Cardiac muscle cell (in vitro differentiated cells and primary cell): ENCODE data around the gene C9. TPM values are rescaled to one million over a fixed set of nuclear protein-coding genes. Genes with fewer than 3 reads are reported as not detected.

ENCODE experiments used
- DNase-seq, 2 donors: peaks; one replicate each; pipeline versions ENCODE4 v3.0.0 to v3.0.0-alpha.2; 2010 to 2017; ENCODE audit warnings: low read depth in 1 of 2, low spot score in 1 of 2
- H3K27ac ChIP-seq: fragments of 200-600 bp; sonication (generic); 2 replicates; pipeline ENCODE4 v1.5.1; 2016
- H3K27me3 ChIP-seq: fragments of 200-600 bp; sonication (generic); 2 replicates; pipeline ENCODE4 v1.6.0; 2016; ENCODE audit warnings: control low read depth
- H3K36me3 ChIP-seq: fragments of 200-600 bp; sonication (generic); 2 replicates; pipeline ENCODE4 v1.5.1; 2016; ENCODE audit warnings: control low read depth
- H3K4me1 ChIP-seq: fragments of 200-600 bp; sonication (generic); 2 replicates; pipeline ENCODE4 v1.8.1; 2017; ENCODE audit warnings: low read depth, mild to moderate bottlenecking, mixed run types
- H3K4me3 ChIP-seq: fragments of 200-600 bp; sonication (generic); 2 replicates; pipeline ENCODE4 v1.5.1; 2016; ENCODE audit warnings: mild to moderate bottlenecking
- H3K9me3 ChIP-seq: fragments of 200-600 bp; sonication (generic); 2 replicates; pipeline ENCODE4 v1.5.1; 2017; ENCODE audit warnings: low read depth, mild to moderate bottlenecking, control low read depth
- polyA plus RNA-seq: library from polyadenylated mRNA; unstranded; fragments of >200 nt; fragmentation: Nextera tagmentation; extraction: Ambion mirVana; gene quantifications from 2 replicates; pipeline ENCODE4 v1.2.1, GENCODE V29; 2016
- total RNA-seq: library from RNA; depleted of rRNA; stranded (reverse); fragments of >200 nt; gene quantifications from 2 replicates; pipeline ENCODE4 v1.2.3, GENCODE V29; 2016
- TF ChIP-seq, protein P1 (sequence below): IDR thresholded peaks from 2 replicates; pipeline ENCODE4 v1.5.1; 2012; ENCODE audit warnings: low read depth, mild to moderate bottlenecking, low read length

Gene C9
- total and polyA plus RNA-seq, 2 experiments from 2014 or later: not detected

- Histone ChIP-seq H3K4me3 (no peak overlapping the region), H3K36me3 (no peaks in the 10 kb centered on the region), H3K27me3 (no peaks in the 10 kb centered on the region), H3K4me1 (no peaks in the 10 kb centered on the region), H3K27ac (no peak overlapping the region), H3K9me3 (no peaks in the 10 kb centered on the region)
- TF ChIP-seq, protein P1, sequence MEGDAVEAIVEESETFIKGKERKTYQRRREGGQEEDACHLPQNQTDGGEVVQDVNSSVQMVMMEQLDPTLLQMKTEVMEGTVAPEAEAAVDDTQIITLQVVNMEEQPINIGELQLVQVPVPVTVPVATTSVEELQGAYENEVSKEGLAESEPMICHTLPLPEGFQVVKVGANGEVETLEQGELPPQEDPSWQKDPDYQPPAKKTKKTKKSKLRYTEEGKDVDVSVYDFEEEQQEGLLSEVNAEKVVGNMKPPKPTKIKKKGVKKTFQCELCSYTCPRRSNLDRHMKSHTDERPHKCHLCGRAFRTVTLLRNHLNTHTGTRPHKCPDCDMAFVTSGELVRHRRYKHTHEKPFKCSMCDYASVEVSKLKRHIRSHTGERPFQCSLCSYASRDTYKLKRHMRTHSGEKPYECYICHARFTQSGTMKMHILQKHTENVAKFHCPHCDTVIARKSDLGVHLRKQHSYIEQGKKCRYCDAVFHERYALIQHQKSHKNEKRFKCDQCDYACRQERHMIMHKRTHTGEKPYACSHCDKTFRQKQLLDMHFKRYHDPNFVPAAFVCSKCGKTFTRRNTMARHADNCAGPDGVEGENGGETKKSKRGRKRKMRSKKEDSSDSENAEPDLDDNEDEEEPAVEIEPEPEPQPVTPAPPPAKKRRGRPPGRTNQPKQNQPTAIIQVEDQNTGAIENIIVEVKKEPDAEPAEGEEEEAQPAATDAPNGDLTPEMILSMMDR: no peak
- no peak for DNase-seq
Observed at GRCh38 chr5:39355324-39355723, 9.0 kb downstream of the C9 start.

DNA sequence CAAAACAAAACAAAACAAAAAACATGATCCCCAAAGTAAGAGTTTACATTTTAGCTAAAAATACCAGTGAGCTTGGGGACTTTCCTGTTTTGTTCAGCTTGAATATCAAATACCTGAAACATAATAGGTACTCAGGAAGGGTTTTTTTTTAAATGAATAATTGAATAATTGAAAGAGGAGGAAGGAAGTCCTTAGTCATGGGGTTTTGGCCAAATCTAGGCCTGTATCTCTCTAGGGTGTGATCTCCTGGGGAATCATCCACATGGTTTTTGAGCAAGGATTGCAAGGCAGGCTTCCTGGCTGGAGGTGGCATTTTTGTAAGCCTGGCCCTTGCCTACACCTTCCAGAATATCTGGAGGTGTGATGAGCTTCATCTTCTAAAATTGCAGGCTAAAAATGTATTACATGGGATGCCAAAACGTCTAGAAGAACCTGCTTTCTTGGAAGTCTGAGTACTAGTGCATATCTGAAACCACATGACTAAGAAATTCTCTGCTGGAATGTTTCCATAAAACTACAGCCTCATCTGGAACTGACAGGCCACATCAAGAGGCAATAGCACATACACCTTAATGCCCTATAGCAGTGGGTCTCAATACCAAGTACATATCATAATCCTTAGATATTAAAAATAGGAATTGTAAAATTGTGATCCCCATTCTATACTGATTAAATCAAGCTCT is 10.4 kb downstream of the C9 start:
- no peak overlapping the region for H3K27ac ChIP-seq
- H3K9me3 ChIP-seq: no peaks in the 10 kb centered on the region

GRCh38 chr5:39352951-39353350 is 11.3 kb downstream of the C9 start:
- H3K27me3 ChIP-seq: no peaks in the 10 kb centered on the region
- TF ChIP-seq, protein P1: no peak
- H3K36me3 ChIP-seq: no peaks in the 10 kb centered on the region
- DNase-seq: no peak
- H3K9me3 ChIP-seq: no peaks in the 10 kb centered on the region
- no peak overlapping the region for H3K4me3 ChIP-seq
- no peaks in the 10 kb centered on the region for H3K4me1 ChIP-seq
- H3K27ac ChIP-seq: no peak overlapping the region

More for the DNA sequence above, 10.4 kb downstream of the C9 start:
- Histone ChIP-seq H3K4me1 (no peaks in the 10 kb centered on the region), H3K4me3 (no peak overlapping the region), H3K36me3 (no peaks in the 10 kb centered on the region), H3K27me3 (no peaks in the 10 kb centered on the region)
- no peak for DNase-seq
- TF ChIP-seq, protein P1: no peak

GRCh38 chr5:39352170-39352569 is 12.1 kb downstream of the C9 start:
- no peak overlapping the region for H3K4me3 ChIP-seq
- no peaks in the 10 kb centered on the region for H3K36me3 ChIP-seq
- H3K27me3 ChIP-seq: no peaks in the 10 kb centered on the region
- no peak for DNase-seq
- H3K4me1 ChIP-seq: no peaks in the 10 kb centered on the region
- H3K27ac ChIP-seq: no peak overlapping the region
- H3K9me3 ChIP-seq: no peaks in the 10 kb centered on the region
- TF ChIP-seq, protein P1: no peak

DNA sequence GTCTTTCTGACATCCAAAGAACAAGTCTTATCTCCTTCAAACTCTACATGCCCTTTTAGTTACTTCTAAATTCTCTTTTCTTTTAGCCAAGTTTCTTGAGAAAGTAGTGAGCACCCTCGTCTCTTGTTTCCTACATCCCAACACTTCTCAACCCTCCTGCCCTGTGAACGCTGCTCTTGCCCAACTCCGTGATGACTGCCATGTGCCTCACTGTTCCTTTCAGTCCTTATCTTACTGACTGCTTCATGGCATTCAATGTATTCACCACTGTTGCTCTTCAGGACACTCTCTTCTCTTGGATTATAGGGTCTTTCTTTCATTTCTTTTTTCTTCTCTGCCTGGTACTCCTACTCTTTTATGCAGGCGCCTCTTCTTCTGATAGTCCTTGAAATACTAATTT is 14.8 kb downstream of the C9 start:
- Histone ChIP-seq H3K4me1 (no peaks in the 10 kb centered on the region), H3K27me3 (no peaks in the 10 kb centered on the region), H3K9me3 (no peaks in the 10 kb centered on the region), H3K4me3 (no peak overlapping the region), H3K27ac (no peak overlapping the region), H3K36me3 (no peaks in the 10 kb centered on the region)
- TF ChIP-seq, protein P1: no peak
- no peak for DNase-seq

- no peak overlapping the region for H3K27ac ChIP-seq
- TF ChIP-seq, protein P1: no peak
Observed at GRCh38 chr5:39342460-39342859, 21.8 kb downstream of the C9 start.

More at GRCh38 chr5:39342460-39342859, 21.8 kb downstream of the C9 start:
- H3K9me3 ChIP-seq: no peaks in the 10 kb centered on the region
- no peaks in the 10 kb centered on the region for H3K36me3 ChIP-seq
- DNase-seq: no peak
- H3K4me3 ChIP-seq: no peak overlapping the region
- no peaks in the 10 kb centered on the region for H3K4me1 ChIP-seq
- H3K27me3 ChIP-seq: no peaks in the 10 kb centered on the region
